HCT116 (cell line): Measurements from ENCODE around the gene CTSZ.

ENCODE experiments used
- ATF3 ChIP-seq: IDR thresholded peaks from 2 replicates; pipeline ENCODE4 v1.6.1; 2012
- CBX3 ChIP-seq: IDR thresholded peaks from 2 replicates; pipeline ENCODE4 v1.6.1; 2012; ENCODE audit warnings: low read depth
- ELF1 ChIP-seq: IDR thresholded peaks from 2 replicates; pipeline ENCODE4 v1.6.1; 2012; ENCODE audit warnings: low read depth, borderline replicate concordance
- EZH2 ChIP-seq: fragments of 200-600 bp; sonication (generic); IDR thresholded peaks from 2 replicates; pipeline ENCODE4 v1.6.1; 2017; ENCODE audit warnings: antibody characterized with exemption, mixed run types
- MAX ChIP-seq: IDR thresholded peaks from 2 replicates; pipeline ENCODE4 v1.6.1; 2012
- POLR2A ChIP-seq: IDR thresholded peaks from 2 replicates; pipeline ENCODE4 v1.7.0; 2011; ENCODE audit warnings: borderline replicate concordance; ENCODE audit not compliant: insufficient read depth, insufficient read length; ENCODE audit errors: extremely low read depth
- POLR2AphosphoS5 ChIP-seq: IDR thresholded peaks from 2 replicates; pipeline ENCODE4 v1.6.1; 2011; ENCODE audit warnings: mild to moderate bottlenecking, low read depth, low read length, moderate library complexity
- RAD21 ChIP-seq: IDR thresholded peaks from 2 replicates; pipeline ENCODE4 v1.6.1; 2012; ENCODE audit warnings: low read depth, mild to moderate bottlenecking
- REST ChIP-seq: IDR thresholded peaks from 2 replicates; pipeline ENCODE4 v1.6.1; 2012; ENCODE audit warnings: low read depth
- TCF7L2 ChIP-seq: IDR thresholded peaks from 2 replicates; pipeline ENCODE4 v1.7.0; 2011; ENCODE audit warnings: borderline replicate concordance, inconsistent platforms; ENCODE audit not compliant: insufficient read depth, insufficient read length; ENCODE audit errors: extremely low read depth
- ZNF274 ChIP-seq: fragments of 200-500 bp; sonication (Bioruptor generic); IDR thresholded peaks from 2 replicates; pipeline ENCODE4 v1.6.1; 2014; ENCODE audit warnings: mild to moderate bottlenecking, low read depth, low read length, inconsistent platforms
- TF ChIP-seq, protein P1 (sequence below), 3 experiments: fragments of 200-600 bp in 1 of 3; sonication (generic) in 1 of 3; IDR thresholded peaks in 2 of 3; conservative IDR thresholded peaks in 1 of 3; 2 replicates each; pipeline ENCODE4 v1.5.1; 2012 to 2017; ENCODE audit warnings: low read depth in 2 of 3, low read length in 2 of 3, antibody characterized with exemption in 1 of 3, borderline replicate concordance in 1 of 3, control low read depth in 1 of 3, mild to moderate bottlenecking in 1 of 3, mixed read lengths in 1 of 3, mixed run types in 1 of 3, moderate library complexity in 1 of 3; ENCODE audit not compliant: insufficient read depth in 1 of 3
- TF ChIP-seq, protein P2 (sequence below): IDR thresholded peaks from 2 replicates; pipeline ENCODE4 v1.6.1; 2011; ENCODE audit warnings: mild to moderate bottlenecking, low read length, moderate library complexity; ENCODE audit not compliant: insufficient replicate concordance; ENCODE audit errors: extremely low read depth

DNA sequence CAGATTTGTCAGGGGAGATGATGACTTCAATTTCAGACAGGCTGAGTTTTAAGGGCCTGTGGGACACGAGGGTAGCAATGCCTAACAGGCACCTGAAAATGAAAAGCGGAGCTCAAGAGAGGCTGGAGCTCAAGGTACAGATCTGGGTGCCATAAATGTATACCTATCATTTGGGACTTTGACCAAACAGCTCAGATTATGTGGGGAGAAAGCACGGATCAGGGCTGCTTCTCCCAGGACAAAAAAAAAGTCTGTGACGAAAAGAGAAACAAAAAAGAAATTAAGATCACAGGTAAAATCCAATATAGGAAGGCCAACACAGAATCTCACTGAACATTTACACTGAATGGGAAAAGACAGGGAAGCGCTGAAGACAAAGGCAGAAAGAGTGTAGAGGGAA lies 33.6 kb upstream of the CTSZ start:
- TF ChIP-seq, protein P1, sequence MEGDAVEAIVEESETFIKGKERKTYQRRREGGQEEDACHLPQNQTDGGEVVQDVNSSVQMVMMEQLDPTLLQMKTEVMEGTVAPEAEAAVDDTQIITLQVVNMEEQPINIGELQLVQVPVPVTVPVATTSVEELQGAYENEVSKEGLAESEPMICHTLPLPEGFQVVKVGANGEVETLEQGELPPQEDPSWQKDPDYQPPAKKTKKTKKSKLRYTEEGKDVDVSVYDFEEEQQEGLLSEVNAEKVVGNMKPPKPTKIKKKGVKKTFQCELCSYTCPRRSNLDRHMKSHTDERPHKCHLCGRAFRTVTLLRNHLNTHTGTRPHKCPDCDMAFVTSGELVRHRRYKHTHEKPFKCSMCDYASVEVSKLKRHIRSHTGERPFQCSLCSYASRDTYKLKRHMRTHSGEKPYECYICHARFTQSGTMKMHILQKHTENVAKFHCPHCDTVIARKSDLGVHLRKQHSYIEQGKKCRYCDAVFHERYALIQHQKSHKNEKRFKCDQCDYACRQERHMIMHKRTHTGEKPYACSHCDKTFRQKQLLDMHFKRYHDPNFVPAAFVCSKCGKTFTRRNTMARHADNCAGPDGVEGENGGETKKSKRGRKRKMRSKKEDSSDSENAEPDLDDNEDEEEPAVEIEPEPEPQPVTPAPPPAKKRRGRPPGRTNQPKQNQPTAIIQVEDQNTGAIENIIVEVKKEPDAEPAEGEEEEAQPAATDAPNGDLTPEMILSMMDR (IDR thresholded peaks at IDR 0.05 in 2 of 3, conservative IDR thresholded peaks at IDR 0.05 in 1 of 3; ENCODE audit: borderline replicate concordance in 1 of 3, insufficient read depth in 1 of 3, low read depth in 2 of 3, low read length in 2 of 3), result no peak
- TF ChIP-seq MAX (no peak), POLR2A (no peak), POLR2AphosphoS5 (no peak), ATF3 (no peak), ELF1 (no peak), RAD21 (no peak), CBX3 (no peak), TCF7L2 (no peak), EZH2 (no peak), ZNF274 (no peak), REST (no peak)
- TF ChIP-seq, protein P2, sequence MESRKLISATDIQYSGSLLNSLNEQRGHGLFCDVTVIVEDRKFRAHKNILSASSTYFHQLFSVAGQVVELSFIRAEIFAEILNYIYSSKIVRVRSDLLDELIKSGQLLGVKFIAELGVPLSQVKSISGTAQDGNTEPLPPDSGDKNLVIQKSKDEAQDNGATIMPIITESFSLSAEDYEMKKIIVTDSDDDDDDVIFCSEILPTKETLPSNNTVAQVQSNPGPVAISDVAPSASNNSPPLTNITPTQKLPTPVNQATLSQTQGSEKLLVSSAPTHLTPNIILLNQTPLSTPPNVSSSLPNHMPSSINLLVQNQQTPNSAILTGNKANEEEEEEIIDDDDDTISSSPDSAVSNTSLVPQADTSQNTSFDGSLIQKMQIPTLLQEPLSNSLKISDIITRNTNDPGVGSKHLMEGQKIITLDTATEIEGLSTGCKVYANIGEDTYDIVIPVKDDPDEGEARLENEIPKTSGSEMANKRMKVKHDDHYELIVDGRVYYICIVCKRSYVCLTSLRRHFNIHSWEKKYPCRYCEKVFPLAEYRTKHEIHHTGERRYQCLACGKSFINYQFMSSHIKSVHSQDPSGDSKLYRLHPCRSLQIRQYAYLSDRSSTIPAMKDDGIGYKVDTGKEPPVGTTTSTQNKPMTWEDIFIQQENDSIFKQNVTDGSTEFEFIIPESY, result no peak
